ENCODE results near the gene MYH7B.

DNA sequence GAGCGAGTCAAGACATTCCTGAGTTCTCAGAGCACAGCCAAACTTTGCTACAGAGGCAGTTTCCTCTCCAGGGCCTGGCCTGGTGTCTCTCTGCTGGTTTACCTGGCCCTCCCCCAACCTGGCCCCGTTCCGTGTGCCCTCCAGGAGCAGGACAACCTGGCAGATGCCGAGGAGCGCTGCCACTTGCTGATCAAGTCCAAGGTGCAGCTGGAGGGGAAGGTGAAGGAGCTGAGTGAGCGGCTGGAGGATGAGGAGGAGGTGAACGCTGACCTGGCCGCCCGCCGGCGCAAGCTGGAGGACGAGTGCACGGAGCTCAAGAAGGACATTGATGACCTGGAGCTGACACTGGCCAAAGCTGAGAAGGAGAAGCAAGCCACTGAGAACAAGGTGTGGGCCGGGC is 39.5 kb downstream of the MYH7B start:
- TF ChIP-seq CTCF (conservative IDR thresholded peaks at IDR 0.05; ENCODE audit: low read depth, low read length) (no peak), EZH2 (IDR thresholded peaks at IDR 0.05; ENCODE audit: borderline replicate concordance, low read depth, low read length, poor library complexity, severe bottlenecking) (no peak)
